ENCODE data around the gene SLC35F3. TPM values are rescaled to one million over a fixed set of nuclear protein-coding genes. Genes with fewer than 3 reads are reported as not detected.

SLC35F3 gene
- total and polyA plus RNA-seq, 7 experiments from 2014 or later = 0.11 to 15.2 (median 0.96) TPM; not detected in 2

DNA sequence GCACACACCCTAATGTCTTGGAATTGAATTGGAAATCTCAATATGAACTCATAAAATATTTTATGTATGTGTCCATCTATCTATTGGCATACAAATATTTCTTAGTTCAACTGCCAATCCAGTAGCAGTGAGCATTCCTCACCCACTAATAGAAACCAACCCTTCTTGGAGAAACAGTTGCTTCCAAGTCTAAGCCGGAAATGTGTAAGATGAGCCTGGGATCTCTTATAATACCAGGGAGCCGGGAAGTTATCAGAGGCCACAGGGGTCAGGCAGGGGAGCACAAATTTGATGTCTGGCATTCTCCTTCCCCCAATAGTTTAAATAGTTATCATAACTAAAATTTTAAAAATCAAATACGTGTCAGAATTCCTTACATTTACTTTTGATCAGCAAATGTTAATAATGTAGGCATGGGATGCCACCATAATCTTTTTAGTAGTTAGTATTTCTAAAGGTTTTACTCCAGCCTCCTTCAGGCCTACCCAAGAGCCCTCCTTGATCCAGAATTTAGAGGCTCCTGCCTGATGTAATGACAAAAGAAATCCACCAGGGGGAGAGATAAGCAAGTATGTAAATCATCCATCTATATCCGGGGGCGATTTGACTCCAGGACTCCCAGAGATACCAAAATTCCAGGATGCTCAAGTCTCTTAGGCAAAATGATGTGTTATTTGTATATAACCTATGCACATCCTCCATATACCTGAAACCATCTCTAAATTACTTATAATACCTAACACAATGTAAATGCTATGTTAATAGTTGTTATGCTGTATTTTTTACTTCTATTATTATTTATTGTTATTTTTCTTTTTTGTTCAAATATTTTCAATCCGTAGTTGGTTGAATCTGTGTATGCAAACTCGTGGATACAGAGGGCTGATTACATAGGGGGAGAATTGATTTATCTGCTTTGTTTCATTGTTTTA lies 250.1 kb downstream of the SLC35F3 start:
- DNase-seq = peak in 6 of 9 donors; percentile 7 to 54 (median 46)
- H3K4me3 ChIP-seq (ENCODE audit: low read length) = no peak overlapping the region
- CTCF ChIA-PET = no interaction called here

DNA sequence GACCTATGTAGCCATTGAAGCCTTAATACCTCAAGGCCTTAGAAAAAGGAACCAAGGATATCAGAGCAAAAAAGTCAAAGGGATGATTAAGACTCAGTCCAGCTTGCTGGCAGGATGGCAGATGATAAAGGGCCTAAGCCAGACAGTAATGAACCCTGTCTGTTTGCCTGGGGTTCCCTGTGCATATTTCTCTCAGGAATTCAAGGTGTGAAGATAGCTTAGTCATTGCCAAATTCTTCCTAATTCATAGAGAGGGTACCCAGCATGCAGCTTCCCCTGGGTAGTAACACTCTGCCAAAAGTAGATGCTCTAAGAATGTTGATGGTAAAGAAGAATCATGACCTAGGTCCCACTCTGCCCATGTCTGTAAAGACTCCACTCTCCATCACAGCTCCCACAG lies 258.2 kb downstream of the SLC35F3 start:
- Histone ChIP-seq H3K9me3 (ENCODE audit: control insufficient read depth in 2 of 3, low read length in 3 of 3) (no peaks in the 10 kb centered on the region), H3K27ac (ENCODE audit: low read depth, low read length) (no peak overlapping the region), H3K36me3 (ENCODE audit: control insufficient read depth in 2 of 3, insufficient read depth in 3 of 3, low read length in 3 of 3) (no peaks in the 10 kb centered on the region), H3K27me3 (ENCODE audit: control insufficient read depth in 2 of 2, insufficient read depth in 2 of 2, low read length in 2 of 2) (no peaks in the 10 kb centered on the region), H3K4me1 (ENCODE audit: control insufficient read depth in 2 of 2, insufficient read depth in 2 of 2, low read length in 2 of 2) (no peaks in the 10 kb centered on the region), H3K4me3 (ENCODE audit: low read length) (no peak overlapping the region)
- DNase-seq (no peak), ATAC-seq (no peak)
- Mint-ChIP-seq H3K4me1 (peaks cover 0 to 24% (median 17%) of the 10 kb centered on the region in 7 donors), H3K4me3 (no peak overlapping the region), H3K36me3 (peaks cover 0 to 2% (median 0%) of the 10 kb centered on the region in 5 donors), H3K27ac (no peak overlapping the region), H3K27me3 (peaks cover 0 to 18% (median 7%) of the 10 kb centered on the region in 5 donors), H3K9me3 (no peaks in the 10 kb centered on the region)
- intact Hi-C loops (cut with micrococcal nuclease) = no loop called here
- CTCF ChIA-PET = no interaction called here
- POLR2A ChIA-PET = no interaction called here

More for the DNA sequence above, 250.1 kb downstream of the SLC35F3 start:
- Mint-ChIP-seq H3K27ac (no peak overlapping the region), H3K4me3 (no peak overlapping the region), H3K36me3 (peaks cover 0 to 3% (median 0%) of the 10 kb centered on the region in 5 donors), H3K27me3 (peaks cover 4 to 25% (median 14%) of the 10 kb centered on the region in 5 donors), H3K4me1 (no peaks in the 10 kb centered on the region), H3K9me3 (no peaks in the 10 kb centered on the region)
- POLR2A ChIA-PET = no interaction called here
- H3K4me1 ChIP-seq (ENCODE audit: control insufficient read depth in 2 of 2, insufficient read depth in 2 of 2, low read length in 2 of 2) = no peaks in the 10 kb centered on the region
- H3K27ac ChIP-seq (ENCODE audit: low read depth, low read length) = no peak overlapping the region
- ATAC-seq = peak; percentile 31
- H3K27me3 ChIP-seq (ENCODE audit: control insufficient read depth in 2 of 2, insufficient read depth in 2 of 2, low read length in 2 of 2) = no peaks in the 10 kb centered on the region
- H3K9me3 ChIP-seq (ENCODE audit: control insufficient read depth in 2 of 3, low read length in 3 of 3) = no peaks in the 10 kb centered on the region
- no peaks in the 10 kb centered on the region for H3K36me3 ChIP-seq (ENCODE audit: control insufficient read depth in 2 of 3, insufficient read depth in 3 of 3, low read length in 3 of 3)
- intact Hi-C loops (cut with micrococcal nuclease) = loop anchor here (1.0 to 10.0 kb wide), 4 partner anchors 34 to 250 kb away; no protein-coding TSS in a partner anchor

DNA sequence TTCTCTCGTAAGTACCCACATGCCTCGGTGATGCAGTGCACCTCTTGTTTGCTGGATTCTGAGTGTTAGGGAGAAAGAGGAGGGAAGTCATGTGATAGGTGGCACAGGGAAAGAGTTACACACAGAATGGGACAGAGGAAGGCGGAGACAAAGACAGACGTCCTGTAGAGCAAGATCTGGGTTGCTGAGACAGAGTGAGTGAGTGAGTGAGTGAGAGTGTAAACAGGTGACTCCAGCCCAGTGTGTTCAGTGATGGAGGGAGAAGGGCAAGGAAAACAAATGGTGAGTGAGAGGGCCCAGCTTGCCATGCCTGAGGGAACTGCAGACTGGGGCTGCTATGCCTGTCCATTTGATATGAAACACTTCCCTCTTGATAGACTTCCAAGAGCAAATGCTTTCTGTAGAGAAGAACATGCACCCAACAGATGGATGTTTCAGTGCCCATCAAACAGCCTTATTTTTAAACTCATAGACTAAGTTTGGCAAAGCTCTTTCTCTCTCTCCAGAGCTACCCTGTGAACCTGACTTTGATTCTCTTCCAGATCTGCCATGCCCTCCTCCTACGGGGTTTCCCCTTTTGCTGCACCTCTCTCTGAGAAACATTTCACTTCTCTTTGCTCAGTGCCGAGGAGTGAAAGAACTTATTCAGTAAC lies 258.9 kb downstream of the SLC35F3 start:
- ChIA-PET CTCF (no interaction called here), POLR2A (no interaction called here)
- Histone ChIP-seq H3K27ac (ENCODE audit: low read depth, low read length) (no peak overlapping the region), H3K4me1 (ENCODE audit: control insufficient read depth in 2 of 2, insufficient read depth in 2 of 2, low read length in 2 of 2) (no peaks in the 10 kb centered on the region), H3K4me3 (ENCODE audit: low read length) (no peak overlapping the region), H3K9me3 (ENCODE audit: control insufficient read depth in 2 of 3, low read length in 3 of 3) (no peaks in the 10 kb centered on the region), H3K27me3 (ENCODE audit: control insufficient read depth in 2 of 2, insufficient read depth in 2 of 2, low read length in 2 of 2) (no peaks in the 10 kb centered on the region), H3K36me3 (ENCODE audit: control insufficient read depth in 2 of 3, insufficient read depth in 3 of 3, low read length in 3 of 3) (no peaks in the 10 kb centered on the region)
- Mint-ChIP-seq H3K36me3 (peaks cover 0 to 2% (median 0%) of the 10 kb centered on the region in 5 donors), H3K9me3 (no peaks in the 10 kb centered on the region), H3K4me1 (peaks cover 0 to 26% (median 17%) of the 10 kb centered on the region in 7 donors), H3K27ac (no peak overlapping the region), H3K27me3 (peaks cover 0 to 19% (median 7%) of the 10 kb centered on the region in 5 donors), H3K4me3 (no peak overlapping the region)
- DNase-seq = no peak
- intact Hi-C loops (cut with micrococcal nuclease) = no loop called here
- ATAC-seq = no peak

DNA sequence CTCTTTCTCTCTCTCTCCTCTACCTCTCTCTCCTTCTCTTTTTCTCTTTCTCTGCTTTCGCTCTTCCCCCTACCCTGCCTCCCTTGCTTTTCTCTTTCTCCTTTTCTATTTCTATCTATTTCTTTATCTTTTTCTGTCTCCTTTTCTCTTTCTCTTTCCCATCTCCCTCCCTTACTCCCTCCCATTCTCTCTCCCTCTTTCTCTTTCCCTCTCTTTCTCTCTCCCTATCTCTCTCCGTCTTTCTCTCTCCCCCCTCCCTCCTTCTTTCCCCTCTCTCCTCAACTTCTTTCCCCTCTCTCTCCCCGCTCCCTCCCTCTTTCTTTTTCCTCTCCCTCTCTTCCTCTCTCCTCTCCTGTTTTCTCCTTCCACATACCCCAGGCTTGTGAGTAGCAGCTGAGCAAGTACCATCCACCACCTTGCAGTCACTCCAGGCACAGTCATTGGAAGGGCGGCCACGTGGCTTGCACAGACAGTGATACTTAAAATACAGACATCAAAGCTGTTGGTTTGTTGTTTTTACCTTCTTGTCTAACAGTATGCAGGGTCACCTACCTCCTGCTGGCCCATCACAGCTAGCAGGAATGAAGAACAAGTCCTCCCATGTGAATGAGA lies 259.7 kb downstream of the SLC35F3 start:
- no peaks in the 10 kb centered on the region for H3K4me1 ChIP-seq (ENCODE audit: control insufficient read depth in 2 of 2, insufficient read depth in 2 of 2, low read length in 2 of 2)
- Mint-ChIP-seq H3K36me3 (peaks cover 0 to 6% (median 0%) of the 10 kb centered on the region in 5 donors), H3K27me3 (peaks cover 0 to 19% (median 11%) of the 10 kb centered on the region in 5 donors), H3K4me3 (peak overlapping the region in 1 of 10 donors; percentile 72), H3K4me1 (peaks cover 0 to 34% (median 18%) of the 10 kb centered on the region in 7 donors), H3K27ac (peak overlapping the region in 1 of 9 donors; percentile 50), H3K9me3 (no peaks in the 10 kb centered on the region)
- H3K27ac ChIP-seq (ENCODE audit: low read depth, low read length) = no peak overlapping the region
- intact Hi-C loops (cut with micrococcal nuclease) = no loop called here
- no peak overlapping the region for H3K4me3 ChIP-seq (ENCODE audit: low read length)
- ChIA-PET POLR2A (no interaction called here), CTCF (no interaction called here)
- no peak for ATAC-seq
- no peaks in the 10 kb centered on the region for H3K9me3 ChIP-seq (ENCODE audit: control insufficient read depth in 2 of 3, low read length in 3 of 3)
- no peaks in the 10 kb centered on the region for H3K36me3 ChIP-seq (ENCODE audit: control insufficient read depth in 2 of 3, insufficient read depth in 3 of 3, low read length in 3 of 3)
- no peaks in the 10 kb centered on the region for H3K27me3 ChIP-seq (ENCODE audit: control insufficient read depth in 2 of 2, insufficient read depth in 2 of 2, low read length in 2 of 2)
- DNase-seq = no peak

DNA sequence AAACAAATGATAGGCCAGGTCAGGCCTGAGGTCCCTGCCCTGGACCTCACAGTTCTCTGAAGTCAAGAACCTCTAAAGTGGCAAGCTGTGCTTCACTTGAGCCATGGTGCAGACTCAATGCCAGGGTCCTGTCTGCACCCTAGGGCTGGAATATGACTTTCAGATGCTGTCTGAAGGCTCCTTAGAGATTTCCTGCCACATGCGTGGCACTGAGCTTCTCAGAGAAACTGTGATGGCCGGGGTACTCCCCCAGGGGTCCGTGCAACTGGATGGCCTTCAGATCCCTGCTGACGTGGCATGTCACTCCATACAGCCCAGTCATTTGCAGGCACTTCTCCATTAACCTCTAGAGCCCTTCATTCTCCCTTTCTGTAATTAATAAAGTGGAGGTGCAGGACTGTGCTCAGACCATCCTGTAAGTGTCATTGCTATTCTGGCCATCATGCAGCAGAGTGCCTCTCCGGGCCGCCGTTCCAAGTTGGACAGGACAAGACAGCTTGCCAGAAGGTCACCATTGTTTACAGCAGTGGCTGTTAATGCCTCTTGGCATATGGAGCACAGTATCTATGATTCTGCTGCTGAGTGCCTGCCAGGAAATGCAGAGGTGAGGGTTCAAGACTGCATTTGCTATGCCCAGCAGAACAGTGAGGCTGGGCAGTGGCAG lies 263.7 kb downstream of the SLC35F3 start:
- no peaks in the 10 kb centered on the region for H3K27me3 ChIP-seq (ENCODE audit: control insufficient read depth in 2 of 2, insufficient read depth in 2 of 2, low read length in 2 of 2)
- H3K36me3 Mint-ChIP-seq = peaks cover 0 to 16% (median 0%) of the 10 kb centered on the region in 5 donors
- H3K9me3 ChIP-seq (ENCODE audit: control insufficient read depth in 2 of 3, low read length in 3 of 3) = no peaks in the 10 kb centered on the region
- no peak overlapping the region for H3K27ac ChIP-seq (ENCODE audit: low read depth, low read length)
- H3K4me1 ChIP-seq (ENCODE audit: control insufficient read depth in 2 of 2, insufficient read depth in 2 of 2, low read length in 2 of 2) = peaks cover 5 to 14% of the 10 kb centered on the region in 2 donors
- H3K27me3 Mint-ChIP-seq = peaks cover 0 to 17% (median 12%) of the 10 kb centered on the region in 5 donors
- H3K4me3 Mint-ChIP-seq = no peak overlapping the region
- ATAC-seq (no peak), DNase-seq (no peak)
- H3K36me3 ChIP-seq (ENCODE audit: control insufficient read depth in 2 of 3, insufficient read depth in 3 of 3, low read length in 3 of 3) = no peaks in the 10 kb centered on the region
- ChIA-PET POLR2A (no interaction called here), CTCF (no interaction called here)
- intact Hi-C loops (cut with micrococcal nuclease) = no loop called here
- no peaks in the 10 kb centered on the region for H3K9me3 Mint-ChIP-seq
- H3K4me1 Mint-ChIP-seq = peaks cover 5 to 68% (median 32%) of the 10 kb centered on the region in 7 donors
- no peak overlapping the region for H3K4me3 ChIP-seq (ENCODE audit: low read length)
- H3K27ac Mint-ChIP-seq = no peak overlapping the region

DNA sequence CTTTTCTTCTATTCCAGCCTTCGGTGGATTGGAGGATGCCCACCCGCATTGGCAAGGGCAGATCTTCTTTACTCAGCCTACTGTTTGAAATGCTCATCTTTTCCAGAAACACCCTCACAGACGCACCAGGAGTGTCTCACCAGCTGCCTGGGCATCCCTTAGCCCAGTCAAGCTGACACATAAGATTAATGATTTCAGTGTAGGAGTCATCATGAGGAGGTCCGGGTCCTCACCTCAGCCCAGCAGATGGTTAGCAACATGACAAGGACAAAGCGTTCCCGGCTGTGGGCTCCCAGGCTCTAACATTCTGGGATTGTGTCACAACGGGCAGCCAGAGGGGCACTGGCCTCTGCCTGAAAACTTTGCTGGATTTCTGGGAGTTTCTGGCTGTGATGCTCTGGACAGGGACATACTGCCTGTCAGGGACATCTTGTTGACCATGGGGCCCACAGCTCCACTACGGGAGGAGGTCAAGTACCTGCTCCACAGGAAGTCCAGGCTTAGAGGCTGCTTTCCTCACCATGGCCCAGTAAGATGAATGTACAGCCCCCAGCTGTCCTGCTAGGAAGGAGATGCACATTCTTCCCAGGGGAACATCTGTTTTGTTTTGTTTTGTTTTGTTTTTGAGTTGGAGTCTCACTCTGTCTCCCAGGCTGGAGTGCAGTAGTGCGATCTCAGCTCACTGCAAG lies 264.8 kb downstream of the SLC35F3 start:
- peak overlapping the region in 2 of 9 donors; percentile 26 to 88 for H3K27ac Mint-ChIP-seq

More for the DNA sequence above, 264.8 kb downstream of the SLC35F3 start:
- Mint-ChIP-seq H3K4me3 (peak overlapping the region in 1 of 10 donors; percentile 6), H3K36me3 (peaks cover 0 to 16% (median 0%) of the 10 kb centered on the region in 5 donors), H3K4me1 (peaks cover 2 to 60% (median 22%) of the 10 kb centered on the region in 7 donors), H3K9me3 (no peaks in the 10 kb centered on the region), H3K27me3 (peaks cover 0 to 16% (median 8%) of the 10 kb centered on the region in 5 donors)
- DNase-seq (no peak), ATAC-seq (no peak)
- Histone ChIP-seq H3K36me3 (ENCODE audit: control insufficient read depth in 2 of 3, insufficient read depth in 3 of 3, low read length in 3 of 3) (no peaks in the 10 kb centered on the region), H3K9me3 (ENCODE audit: control insufficient read depth in 2 of 3, low read length in 3 of 3) (no peaks in the 10 kb centered on the region), H3K27me3 (ENCODE audit: control insufficient read depth in 2 of 2, insufficient read depth in 2 of 2, low read length in 2 of 2) (no peaks in the 10 kb centered on the region), H3K4me3 (ENCODE audit: low read length) (no peak overlapping the region), H3K27ac (ENCODE audit: low read depth, low read length) (no peak overlapping the region), H3K4me1 (ENCODE audit: control insufficient read depth in 2 of 2, insufficient read depth in 2 of 2, low read length in 2 of 2) (peaks cover 5 to 14% of the 10 kb centered on the region in 2 donors)
- ChIA-PET POLR2A (no interaction called here), CTCF (no interaction called here)
- intact Hi-C loops (cut with micrococcal nuclease) = no loop called here
